ENCODE measurements around the gene RSPH3. TPM values are rescaled to one million over a fixed set of nuclear protein-coding genes. Genes with fewer than 3 reads are reported as not detected.

RSPH3 gene
- polyA plus RNA-seq, 1 of the 3 experiments (the other 2 are of a cell fraction) = 2.1 TPM

DNA sequence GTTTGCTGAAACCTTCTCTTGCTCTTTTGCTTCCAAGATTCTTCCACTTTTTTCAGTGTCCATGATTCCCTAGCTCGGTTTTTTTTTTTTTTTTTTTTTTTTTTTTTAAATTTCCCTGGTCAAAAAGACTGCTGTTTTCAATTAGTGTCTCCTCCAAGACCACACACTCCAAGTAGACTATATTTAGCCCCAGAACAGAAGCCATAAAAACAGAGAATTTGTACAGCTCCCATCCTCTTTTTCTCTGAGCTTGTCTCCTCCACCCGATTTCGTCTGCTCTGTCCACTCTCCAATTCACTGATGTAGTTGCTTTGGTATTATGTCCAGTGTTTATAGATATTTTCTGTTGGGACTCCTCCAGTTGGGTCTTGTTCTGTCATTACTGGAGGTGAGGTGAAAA is 37.6 kb downstream of the RSPH3 start:
- Histone ChIP-seq H3F3A (replicated peaks; ENCODE audit: insufficient read depth) (no peaks in the 10 kb centered on the region), H3K9ac (no peak overlapping the region), H3K4me3 (ENCODE audit: low read depth in 2 of 2, low read length in 1 of 2) (no peak overlapping the region), H3K27me3 (ENCODE audit: insufficient read depth) (no peaks in the 10 kb centered on the region), H3K36me3 (replicated peaks in 1 of 2; ENCODE audit: control insufficient read depth in 1 of 2, insufficient read depth in 2 of 2, low read length in 1 of 2) (peaks cover 0 to 5% of the 10 kb centered on the region in 2 experiments), H2AFZ (ENCODE audit: low read depth) (no peak overlapping the region), H3K27ac (ENCODE audit: low read depth in 2 of 2, low read length in 1 of 2) (no peak overlapping the region), H3K79me2 (ENCODE audit: insufficient read depth) (no peaks in the 10 kb centered on the region), H3K4me2 (no peak overlapping the region), H3K9me2 (no peaks in the 10 kb centered on the region), H4K20me1 (ENCODE audit: insufficient read depth) (no peaks in the 10 kb centered on the region), H3K9me3 (peaks cover 19% of the 10 kb centered on the region; the same call in 1 of the 2 replicates), H3K4me1 (ENCODE audit: control insufficient read depth in 1 of 2, insufficient read depth in 2 of 2, low read depth in 1 of 2, low read length in 1 of 2) (no peaks in the 10 kb centered on the region; a peak in 1 of 4 replicates)
- CTCF ChIA-PET = interaction anchor here (1.1 to 1.3 kb wide), 2 partner anchors 8 to 10 kb away, joined by 4 read pairs; no protein-coding TSS in a partner anchor
- DNase-seq = no peak
- WGBS (ENCODE audit: low lambda C conversion rate) = 73% methylated on average over 3 of the region's 3 CpGs
- no peak for TF ChIP-seq POLR2AphosphoS5 (IDR thresholded peaks at IDR 0.05; ENCODE audit: low read depth, low read length)
- TF ChIP-seq FOXJ3 (CRISPR knock-in tag; IDR thresholded peaks at IDR 0.05) = no peak
- no peak for TF ChIP-seq FOSL2 (IDR thresholded peaks at IDR 0.05; ENCODE audit: borderline replicate concordance, low read depth)
- TF ChIP-seq MEF2A (IDR thresholded peaks at IDR 0.05; ENCODE audit: borderline replicate concordance, low read depth) = no peak
- TF ChIP-seq, protein P1, sequence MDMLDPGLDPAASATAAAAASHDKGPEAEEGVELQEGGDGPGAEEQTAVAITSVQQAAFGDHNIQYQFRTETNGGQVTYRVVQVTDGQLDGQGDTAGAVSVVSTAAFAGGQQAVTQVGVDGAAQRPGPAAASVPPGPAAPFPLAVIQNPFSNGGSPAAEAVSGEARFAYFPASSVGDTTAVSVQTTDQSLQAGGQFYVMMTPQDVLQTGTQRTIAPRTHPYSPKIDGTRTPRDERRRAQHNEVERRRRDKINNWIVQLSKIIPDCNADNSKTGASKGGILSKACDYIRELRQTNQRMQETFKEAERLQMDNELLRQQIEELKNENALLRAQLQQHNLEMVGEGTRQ (IDR thresholded peaks at IDR 0.05; ENCODE audit: borderline replicate concordance, low read depth, low read length) = no peak
- TF ChIP-seq RFX5 (IDR thresholded peaks at IDR 0.05; ENCODE audit: low read length) = no peak
- no peak for TF ChIP-seq GATA2 (CRISPR knock-in tag; IDR thresholded peaks at IDR 0.05)
- no peak for TF ChIP-seq FOXM1 (IDR thresholded peaks at IDR 0.05; ENCODE audit: low read depth)
- TF ChIP-seq JUND (IDR thresholded peaks at IDR 0.05) = no peak
- TF ChIP-seq, protein P2, sequence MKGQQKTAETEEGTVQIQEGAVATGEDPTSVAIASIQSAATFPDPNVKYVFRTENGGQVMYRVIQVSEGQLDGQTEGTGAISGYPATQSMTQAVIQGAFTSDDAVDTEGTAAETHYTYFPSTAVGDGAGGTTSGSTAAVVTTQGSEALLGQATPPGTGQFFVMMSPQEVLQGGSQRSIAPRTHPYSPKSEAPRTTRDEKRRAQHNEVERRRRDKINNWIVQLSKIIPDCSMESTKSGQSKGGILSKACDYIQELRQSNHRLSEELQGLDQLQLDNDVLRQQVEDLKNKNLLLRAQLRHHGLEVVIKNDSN (IDR thresholded peaks at IDR 0.05; ENCODE audit: borderline replicate concordance, low read depth) = no peak
- TF ChIP-seq, protein P3, sequence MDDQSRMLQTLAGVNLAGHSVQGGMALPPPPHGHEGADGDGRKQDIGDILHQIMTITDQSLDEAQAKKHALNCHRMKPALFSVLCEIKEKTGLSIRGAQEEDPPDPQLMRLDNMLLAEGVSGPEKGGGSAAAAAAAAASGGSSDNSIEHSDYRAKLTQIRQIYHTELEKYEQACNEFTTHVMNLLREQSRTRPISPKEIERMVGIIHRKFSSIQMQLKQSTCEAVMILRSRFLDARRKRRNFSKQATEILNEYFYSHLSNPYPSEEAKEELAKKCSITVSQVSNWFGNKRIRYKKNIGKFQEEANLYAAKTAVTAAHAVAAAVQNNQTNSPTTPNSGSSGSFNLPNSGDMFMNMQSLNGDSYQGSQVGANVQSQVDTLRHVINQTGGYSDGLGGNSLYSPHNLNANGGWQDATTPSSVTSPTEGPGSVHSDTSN (IDR thresholded peaks at IDR 0.05) = no peak
- no peak for TF ChIP-seq SIN3A (IDR thresholded peaks at IDR 0.05; ENCODE audit: borderline replicate concordance, low read depth, low read length)
- TF ChIP-seq, protein P4, sequence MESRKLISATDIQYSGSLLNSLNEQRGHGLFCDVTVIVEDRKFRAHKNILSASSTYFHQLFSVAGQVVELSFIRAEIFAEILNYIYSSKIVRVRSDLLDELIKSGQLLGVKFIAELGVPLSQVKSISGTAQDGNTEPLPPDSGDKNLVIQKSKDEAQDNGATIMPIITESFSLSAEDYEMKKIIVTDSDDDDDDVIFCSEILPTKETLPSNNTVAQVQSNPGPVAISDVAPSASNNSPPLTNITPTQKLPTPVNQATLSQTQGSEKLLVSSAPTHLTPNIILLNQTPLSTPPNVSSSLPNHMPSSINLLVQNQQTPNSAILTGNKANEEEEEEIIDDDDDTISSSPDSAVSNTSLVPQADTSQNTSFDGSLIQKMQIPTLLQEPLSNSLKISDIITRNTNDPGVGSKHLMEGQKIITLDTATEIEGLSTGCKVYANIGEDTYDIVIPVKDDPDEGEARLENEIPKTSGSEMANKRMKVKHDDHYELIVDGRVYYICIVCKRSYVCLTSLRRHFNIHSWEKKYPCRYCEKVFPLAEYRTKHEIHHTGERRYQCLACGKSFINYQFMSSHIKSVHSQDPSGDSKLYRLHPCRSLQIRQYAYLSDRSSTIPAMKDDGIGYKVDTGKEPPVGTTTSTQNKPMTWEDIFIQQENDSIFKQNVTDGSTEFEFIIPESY (IDR thresholded peaks at IDR 0.05; ENCODE audit: borderline replicate concordance, low read depth) = no peak
- no peak for TF ChIP-seq EP300 (IDR thresholded peaks at IDR 0.05; ENCODE audit: borderline replicate concordance in 1 of 2, low read depth in 1 of 2, low read length in 1 of 2)
- no peak for TF ChIP-seq SMC3 (IDR thresholded peaks at IDR 0.05; ENCODE audit: low read depth, low read length)
- TF ChIP-seq MXI1 (IDR thresholded peaks at IDR 0.05; ENCODE audit: low read depth, low read length) = no peak
- POLR2A ChIA-PET = no interaction called here

All from SK-N-SH (cell line).